C4-2B (cell line): ENCODE data around the gene IL1RAPL2.
"Not testable (repeated sequence)": the region's sequence is repeated elsewhere in the genome, so short reads cannot be mapped to it uniquely, and the experiment has no call there.

Experiments used
- H3K27ac ChIP-seq: fragments of 450-650 bp; 2 replicates; pipeline ENCODE4 v1.5.1; 2017
- ZFX ChIP-seq: fragments of 450-650 bp; IDR thresholded peaks from 2 replicates; pipeline ENCODE4 v1.6.1; 2017
- TF ChIP-seq, protein P1 (sequence below): fragments of 450-650 bp; conservative IDR thresholded peaks from 2 replicates; pipeline ENCODE4 v1.5.1; 2017; ENCODE audit warnings: mild to moderate bottlenecking

Gene IL1RAPL2

DNA sequence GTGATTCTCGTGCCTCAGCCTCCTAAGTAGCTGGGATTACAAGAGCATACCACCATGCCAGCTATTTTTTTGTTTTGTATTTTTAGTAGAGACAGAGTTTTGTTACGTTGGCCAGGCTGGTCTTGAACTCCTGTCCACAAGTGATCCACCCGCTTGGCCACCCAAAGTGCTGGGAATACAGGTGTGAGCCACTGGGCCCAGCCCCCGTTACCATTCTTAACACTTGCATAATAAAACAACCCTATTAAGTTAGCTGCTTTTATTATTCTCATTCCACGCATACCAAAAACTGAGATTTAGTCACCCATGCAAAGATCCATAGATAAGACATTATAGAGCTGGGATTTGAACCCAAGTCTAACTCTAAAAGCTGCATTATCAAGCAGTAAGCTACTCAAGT lies 660.5 kb downstream of the IL1RAPL2 start:
- TF ChIP-seq, protein P1, sequence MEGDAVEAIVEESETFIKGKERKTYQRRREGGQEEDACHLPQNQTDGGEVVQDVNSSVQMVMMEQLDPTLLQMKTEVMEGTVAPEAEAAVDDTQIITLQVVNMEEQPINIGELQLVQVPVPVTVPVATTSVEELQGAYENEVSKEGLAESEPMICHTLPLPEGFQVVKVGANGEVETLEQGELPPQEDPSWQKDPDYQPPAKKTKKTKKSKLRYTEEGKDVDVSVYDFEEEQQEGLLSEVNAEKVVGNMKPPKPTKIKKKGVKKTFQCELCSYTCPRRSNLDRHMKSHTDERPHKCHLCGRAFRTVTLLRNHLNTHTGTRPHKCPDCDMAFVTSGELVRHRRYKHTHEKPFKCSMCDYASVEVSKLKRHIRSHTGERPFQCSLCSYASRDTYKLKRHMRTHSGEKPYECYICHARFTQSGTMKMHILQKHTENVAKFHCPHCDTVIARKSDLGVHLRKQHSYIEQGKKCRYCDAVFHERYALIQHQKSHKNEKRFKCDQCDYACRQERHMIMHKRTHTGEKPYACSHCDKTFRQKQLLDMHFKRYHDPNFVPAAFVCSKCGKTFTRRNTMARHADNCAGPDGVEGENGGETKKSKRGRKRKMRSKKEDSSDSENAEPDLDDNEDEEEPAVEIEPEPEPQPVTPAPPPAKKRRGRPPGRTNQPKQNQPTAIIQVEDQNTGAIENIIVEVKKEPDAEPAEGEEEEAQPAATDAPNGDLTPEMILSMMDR: no peak
- no peak for TF ChIP-seq ZFX
- H3K27ac ChIP-seq: no peak overlapping the region

- TF ChIP-seq, protein P1: no peak
- TF ChIP-seq ZFX: no peak
- no peak overlapping the region for H3K27ac ChIP-seq
Observed at GRCh38 chrX:105228602-105229001, 662.6 kb downstream of the IL1RAPL2 start.

DNA sequence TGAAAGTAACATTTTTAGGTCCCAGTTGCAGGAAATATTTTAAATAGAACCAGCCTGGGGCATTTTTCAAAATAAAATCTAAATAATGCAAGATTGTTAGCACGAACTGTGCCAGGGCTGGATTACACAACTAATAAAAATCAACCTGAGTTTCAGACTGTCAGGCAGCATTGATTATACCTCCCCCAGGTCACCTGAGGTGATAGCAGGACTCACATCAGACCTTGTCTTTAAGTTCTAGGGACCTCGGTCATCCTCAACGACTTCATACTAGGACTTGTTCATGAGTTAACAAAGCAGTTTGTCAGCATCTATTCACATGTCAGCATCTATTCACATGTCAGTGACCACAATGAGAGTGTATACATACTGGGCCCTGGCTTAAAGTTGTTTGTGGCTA lies 663.1 kb downstream of the IL1RAPL2 start:
- TF ChIP-seq, protein P1: no peak
- TF ChIP-seq ZFX: no peak
- no peak overlapping the region for H3K27ac ChIP-seq

DNA sequence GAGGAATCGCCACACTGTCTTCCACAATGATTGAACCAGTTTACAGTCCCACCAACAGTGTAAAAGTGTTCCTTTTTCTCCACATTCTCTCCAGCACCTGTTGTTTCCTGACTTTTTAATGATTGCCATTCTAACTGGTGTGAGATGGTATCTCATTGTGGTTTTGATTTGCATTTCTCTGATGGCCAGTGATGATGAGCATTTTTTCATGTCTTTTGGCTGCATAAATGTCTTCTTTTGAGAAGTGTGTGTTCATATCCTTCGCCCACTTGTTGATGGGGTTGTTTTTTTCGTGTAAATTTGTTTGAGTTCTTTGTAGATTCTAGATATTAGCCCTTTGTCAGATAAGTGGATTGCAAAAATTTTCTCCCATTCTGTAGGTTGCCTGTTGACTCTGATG lies 671.4 kb downstream of the IL1RAPL2 start:
- not testable (repeated sequence) for H3K27ac ChIP-seq

- TF ChIP-seq, protein P1: no peak
- TF ChIP-seq ZFX: no peak
- no peak overlapping the region for H3K27ac ChIP-seq
Observed at GRCh38 chrX:105241056-105241455, 675.1 kb downstream of the IL1RAPL2 start.

DNA sequence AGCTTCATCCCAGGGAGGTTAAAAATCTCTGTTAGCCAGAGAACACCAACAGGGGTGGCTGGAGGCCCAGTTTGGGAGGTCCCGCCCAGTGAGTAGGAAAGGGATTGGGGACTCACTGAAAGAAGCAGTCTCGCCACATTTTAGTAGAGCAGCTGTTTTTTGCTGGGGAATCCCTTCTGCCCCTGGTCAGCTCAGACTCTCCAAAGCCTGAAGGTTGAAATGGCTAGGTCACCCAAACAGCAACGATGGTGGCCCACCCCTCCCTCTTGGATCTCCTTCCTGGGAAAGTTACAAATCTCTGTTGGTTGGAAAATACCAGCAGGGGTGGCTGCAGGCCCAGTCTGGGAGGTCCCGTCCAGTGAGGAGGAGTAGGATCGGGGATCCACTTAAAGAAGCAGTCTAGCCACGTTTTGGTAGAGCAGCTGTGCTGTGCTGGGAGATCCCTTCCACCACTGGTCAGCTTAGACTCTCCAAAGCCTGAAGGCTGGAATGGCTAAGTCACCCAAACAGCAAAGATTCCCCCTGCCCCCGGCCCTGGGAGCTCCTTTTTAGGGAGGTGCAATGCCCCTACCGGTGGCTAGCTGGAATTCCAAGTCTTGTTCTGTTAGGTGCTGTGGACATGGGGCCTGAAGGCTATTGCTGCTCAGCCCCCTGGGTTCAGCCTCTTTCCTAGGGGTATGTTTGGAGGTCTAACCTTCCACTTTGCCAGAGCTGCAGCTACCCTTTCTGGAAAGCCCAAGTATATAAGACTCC lies 694.5 kb downstream of the IL1RAPL2 start:
- TF ChIP-seq ZFX: no peak
- TF ChIP-seq, protein P1: peak; percentile 23
- H3K27ac ChIP-seq: no peak overlapping the region

DNA sequence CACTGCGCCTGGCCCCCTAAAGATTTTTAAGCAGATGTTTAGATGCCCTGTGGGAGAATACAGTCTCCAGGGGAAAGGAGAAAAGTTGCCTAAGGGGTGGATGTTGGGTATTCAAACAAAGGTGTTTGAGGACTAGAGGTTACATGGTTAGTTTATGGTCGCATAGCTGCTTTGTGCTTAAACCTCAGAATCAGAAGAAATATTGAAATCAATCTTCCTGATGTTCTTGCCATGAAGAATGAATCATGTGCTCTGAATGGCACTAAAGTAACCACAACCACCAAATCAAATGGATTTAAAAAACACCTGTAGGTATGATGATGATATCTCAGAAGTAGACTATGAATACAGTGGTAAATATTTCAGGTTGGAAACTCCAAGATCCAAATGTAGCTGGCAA lies 697.2 kb downstream of the IL1RAPL2 start:
- TF ChIP-seq ZFX: no peak
- H3K27ac ChIP-seq: no peak overlapping the region

- no peak overlapping the region for H3K27ac ChIP-seq
Observed at GRCh38 chrX:105263801-105264200, 697.8 kb downstream of the IL1RAPL2 start.

More at GRCh38 chrX:105263801-105264200, 697.8 kb downstream of the IL1RAPL2 start:
- TF ChIP-seq, protein P1: no peak
- no peak for TF ChIP-seq ZFX
